Middle frontal gyrus (tissue), 1 donor: ENCODE data around the gene DDX17.

ENCODE experiments used
- DNase-seq: peaks from one replicate; pipeline ENCODE4 v3.0.0-alpha.2; 2015; ENCODE audit warnings: low spot score; ENCODE audit errors: extremely low spot score

DDX17 gene

GRCh38 chr22:38506118-38506962, at the start of gene DDX17:
DDX17 (minus strand) TSS chr22:38506311.
- peak; percentile 97 for DNase-seq

- no peak for DNase-seq
These were observed 48.2 kb upstream of the DDX17 start for GRCh38 chr22:38554281-38554680.

- DNase-seq, result no peak
These were observed 43.2 kb upstream of the DDX17 start for GRCh38 chr22:38549101-38549894.

GRCh38 chr22:38540701-38541100, 34.6 kb upstream of the DDX17 start:
- DNase-seq, result no peak

GRCh38 chr22:38531251-38531938, 25.3 kb upstream of the DDX17 start:
- no peak for DNase-seq

GRCh38 chr22:38524429-38524828, 18.3 kb upstream of the DDX17 start:
- no peak for DNase-seq

- no peak for DNase-seq
These were observed 17.4 kb upstream of the DDX17 start for GRCh38 chr22:38523479-38523878.

GRCh38 chr22:38523029-38523428, 16.9 kb upstream of the DDX17 start:
- DNase-seq, result no peak

- DNase-seq, result no peak
These were observed 13.5 kb upstream of the DDX17 start for GRCh38 chr22:38519453-38520250.

- DNase-seq, result no peak
These were observed 12.5 kb upstream of the DDX17 start for GRCh38 chr22:38518620-38519019.

- no peak for DNase-seq
These were observed 7.0 kb upstream of the DDX17 start for GRCh38 chr22:38513063-38513462.

GRCh38 chr22:38510416-38510970, 4.4 kb upstream of the DDX17 start:
- DNase-seq, result no peak

GRCh38 chr22:38505541-38506117, 482 bp downstream of the DDX17 start:
- DNase-seq, result peak; percentile 57

- DNase-seq, result no peak
These were observed 1.2 kb downstream of the DDX17 start for GRCh38 chr22:38504731-38505540.

GRCh38 chr22:38503021-38503420, 3.1 kb downstream of the DDX17 start:
- no peak for DNase-seq

- DNase-seq, result no peak
These were observed 4.1 kb downstream of the DDX17 start for GRCh38 chr22:38501797-38502672.

- DNase-seq, result no peak
These were observed 8.2 kb downstream of the DDX17 start for GRCh38 chr22:38497869-38498268.

GRCh38 chr22:38494939-38495338, 11.2 kb downstream of the DDX17 start:
- no peak for DNase-seq

GRCh38 chr22:38494498-38494897, 11.6 kb downstream of the DDX17 start:
- no peak for DNase-seq
